Suprapubic skin (tissue), 4 donors: ENCODE data around the gene TSPEAR.

Source experiments
- CTCF ChIP-seq, 2 donors: fragments of 200-600 bp in 1 of 2; fragments of 450-650 bp in 1 of 2; sonication (generic) in 1 of 2; IDR thresholded peaks; one replicate each; pipeline ENCODE4 v1.5.1; 2016 to 2019; ENCODE audit warnings: antibody characterized with exemption in 2 of 2, mild to moderate bottlenecking in 1 of 2, moderate library complexity in 1 of 2
- EP300 ChIP-seq: sonication (generic); formaldehyde crosslinking; IDR thresholded peaks from one replicate; pipeline ENCODE4 v1.6.1; 2017; ENCODE audit warnings: antibody characterized with exemption
- POLR2A ChIP-seq, 2 donors: fragments of 450-650 bp; IDR thresholded peaks; one replicate each; pipeline ENCODE4 v1.6.1; 2017; ENCODE audit warnings: antibody characterized with exemption in 2 of 2, mild to moderate bottlenecking in 2 of 2, moderate library complexity in 2 of 2
- POLR2AphosphoS5 ChIP-seq, 3 donors: sonication (generic); formaldehyde crosslinking; IDR thresholded peaks; one replicate each; pipeline ENCODE4 v1.6.1; 2017; ENCODE audit warnings: antibody characterized with exemption in 3 of 3

- TF ChIP-seq POLR2A (IDR thresholded peaks at IDR 0.05) (no peak), EP300 (no peak), CTCF (IDR thresholded peaks at IDR 0.05) (no peak), POLR2AphosphoS5 (IDR thresholded peaks at IDR 0.05) (no peak)
These were observed 166.8 kb downstream of the TSPEAR start for GRCh38 chr21:44544566-44544965.
